ENCODE results near the gene SNAP47.

GRCh38 chr1:227749225-227749624 lies 14.0 kb downstream of the SNAP47 start:
- no peak for TF ChIP-seq CTCF (IDR thresholded peaks at IDR 0.05)
- no peak for TF ChIP-seq EZH2 (IDR thresholded peaks at IDR 0.05)
